PC-3 (cell line): ENCODE results near the gene MGAT5.

ENCODE experiments used
- EZH2 ChIP-seq: fragments of 300-600 bp; sonication (generic); IDR thresholded peaks from one replicate; pipeline ENCODE4 v1.6.1; 2017; ENCODE audit warnings: antibody characterized with exemption, mild to moderate bottlenecking, low read length; ENCODE audit not compliant: unreplicated experiment
- EZH2phosphoT487 ChIP-seq: fragments of 300-600 bp; sonication (generic); IDR thresholded peaks from 2 replicates; pipeline ENCODE4 v1.6.1; 2018; ENCODE audit warnings: mild to moderate bottlenecking, antibody characterized with exemption, low read length, borderline replicate concordance
- TF ChIP-seq, protein P1 (sequence below): fragments of 300-600 bp; sonication (generic); conservative IDR thresholded peaks from 2 replicates; pipeline ENCODE4 v1.5.1; 2017; ENCODE audit warnings: antibody characterized with exemption, low read depth, mild to moderate bottlenecking, low read length

DNA sequence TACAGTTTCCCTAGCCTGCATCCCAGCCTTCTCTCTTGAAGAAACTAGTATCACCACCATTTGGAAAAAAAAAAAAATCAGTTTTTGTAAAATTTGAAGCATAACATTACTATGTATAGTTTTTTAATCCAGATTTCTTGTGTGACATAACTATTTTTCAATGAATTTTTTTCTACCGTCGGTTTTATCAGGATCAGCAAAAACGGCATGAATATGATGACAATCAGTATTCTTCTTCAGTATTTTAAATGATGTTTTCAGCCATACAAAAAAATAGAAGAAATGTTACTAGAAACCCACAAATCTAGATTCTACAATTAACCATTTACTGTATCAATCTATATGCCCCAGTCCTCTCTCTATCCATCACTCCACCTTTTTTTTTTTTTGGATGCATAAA lies 103.9 kb downstream of the MGAT5 start:
- TF ChIP-seq, protein P1, sequence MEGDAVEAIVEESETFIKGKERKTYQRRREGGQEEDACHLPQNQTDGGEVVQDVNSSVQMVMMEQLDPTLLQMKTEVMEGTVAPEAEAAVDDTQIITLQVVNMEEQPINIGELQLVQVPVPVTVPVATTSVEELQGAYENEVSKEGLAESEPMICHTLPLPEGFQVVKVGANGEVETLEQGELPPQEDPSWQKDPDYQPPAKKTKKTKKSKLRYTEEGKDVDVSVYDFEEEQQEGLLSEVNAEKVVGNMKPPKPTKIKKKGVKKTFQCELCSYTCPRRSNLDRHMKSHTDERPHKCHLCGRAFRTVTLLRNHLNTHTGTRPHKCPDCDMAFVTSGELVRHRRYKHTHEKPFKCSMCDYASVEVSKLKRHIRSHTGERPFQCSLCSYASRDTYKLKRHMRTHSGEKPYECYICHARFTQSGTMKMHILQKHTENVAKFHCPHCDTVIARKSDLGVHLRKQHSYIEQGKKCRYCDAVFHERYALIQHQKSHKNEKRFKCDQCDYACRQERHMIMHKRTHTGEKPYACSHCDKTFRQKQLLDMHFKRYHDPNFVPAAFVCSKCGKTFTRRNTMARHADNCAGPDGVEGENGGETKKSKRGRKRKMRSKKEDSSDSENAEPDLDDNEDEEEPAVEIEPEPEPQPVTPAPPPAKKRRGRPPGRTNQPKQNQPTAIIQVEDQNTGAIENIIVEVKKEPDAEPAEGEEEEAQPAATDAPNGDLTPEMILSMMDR, result no peak
- no peak for TF ChIP-seq EZH2
- no peak for TF ChIP-seq EZH2phosphoT487
